Measurements from ENCODE around the gene ACSF3. TPM values are rescaled to one million over a fixed set of nuclear protein-coding genes. Genes with fewer than 3 reads are reported as not detected.

ACSF3 gene
- total RNA-seq, 1 experiment from 2014 or later = 74.5 TPM

- Histone ChIP-seq H3K9me2 (ENCODE audit: insufficient read depth) (no peaks in the 10 kb centered on the region), H3K79me2 (ENCODE audit: insufficient read depth, low read length) (peaks cover 4% of the 10 kb centered on the region), H3K4me1 (ENCODE audit: control insufficient read depth in 1 of 2, insufficient read depth in 2 of 2, low read length in 2 of 2) (no peaks in the 10 kb centered on the region), H3K27ac (ENCODE audit: low read depth, low read length) (no peak overlapping the region), H3K4me2 (ENCODE audit: low read length) (no peak overlapping the region), H3K36me3 (ENCODE audit: control insufficient read depth in 1 of 2, insufficient read depth in 2 of 2, low read length in 2 of 2) (peaks cover 8 to 36% of the 10 kb centered on the region in 2 experiments), H2AFZ (ENCODE audit: low read depth, low read length, poor library complexity, severe bottlenecking) (no peak overlapping the region), H4K20me1 (ENCODE audit: insufficient read depth) (no peaks in the 10 kb centered on the region), H3K27me3 (ENCODE audit: insufficient read depth, low read length) (no peaks in the 10 kb centered on the region), H3K9me3 (ENCODE audit: control insufficient read depth in 1 of 2, insufficient read depth in 1 of 2, low read depth in 1 of 2, low read length in 2 of 2) (peaks cover 8 to 14% of the 10 kb centered on the region in 2 experiments; a peak in 3 of 4 replicates), H3K9ac (ENCODE audit: low read length) (no peak overlapping the region), H3K4me3 (replicated peaks in 1 of 2; ENCODE audit: low read depth in 1 of 2, low read length in 2 of 2) (no peak overlapping the region)
- RAD21 ChIA-PET (ENCODE audit: low non-redundant PET in 1 of 2, low total read pairs in 2 of 2, uncharacterized antibody in 2 of 2, unreplicated experiment in 2 of 2) = no interaction called here
- CTCF ChIA-PET = no interaction called here
- intact Hi-C loops (cut with micrococcal nuclease) = no loop called here
- DNase-seq (ENCODE audit: low read depth, low spot score) (no peak), ATAC-seq (no peak)
- TF ChIP-seq EZH2 (IDR thresholded peaks at IDR 0.05) (no peak), EGR1 (IDR thresholded peaks at IDR 0.05; ENCODE audit: low read depth) (no peak), POLR2A (IDR thresholded peaks at IDR 0.05; ENCODE audit: borderline replicate concordance, extremely low read depth, insufficient read depth, insufficient read length) (no peak), SRF (IDR thresholded peaks at IDR 0.05; ENCODE audit: low read depth) (no peak)
- POLR2A ChIA-PET = no interaction called here
- no TSS peak for BruUV-seq (replicated peaks)
Observed at GRCh38 chr16:89134269-89134668, 40.6 kb downstream of the ACSF3 start.

GRCh38 chr16:89135166-89135565 is 41.5 kb downstream of the ACSF3 start:
- CTCF ChIA-PET = no interaction called here
- Histone ChIP-seq H3K4me2 (ENCODE audit: low read length) (no peak overlapping the region), H3K9me2 (ENCODE audit: insufficient read depth) (no peaks in the 10 kb centered on the region), H3K9me3 (ENCODE audit: control insufficient read depth in 1 of 2, insufficient read depth in 1 of 2, low read depth in 1 of 2, low read length in 2 of 2) (peaks cover under 1 to 9% of the 10 kb centered on the region in 2 experiments; a peak in 3 of 4 replicates), H3K27ac (ENCODE audit: low read depth, low read length) (no peak overlapping the region), H3K4me1 (ENCODE audit: control insufficient read depth in 1 of 2, insufficient read depth in 2 of 2, low read length in 2 of 2) (no peaks in the 10 kb centered on the region), H4K20me1 (ENCODE audit: insufficient read depth) (no peaks in the 10 kb centered on the region), H3K36me3 (ENCODE audit: control insufficient read depth in 1 of 2, insufficient read depth in 2 of 2, low read length in 2 of 2) (peaks cover 8 to 28% of the 10 kb centered on the region in 2 experiments), H3K79me2 (ENCODE audit: insufficient read depth, low read length) (peaks cover 4% of the 10 kb centered on the region), H2AFZ (ENCODE audit: low read depth, low read length, poor library complexity, severe bottlenecking) (no peak overlapping the region), H3K4me3 (replicated peaks in 1 of 2; ENCODE audit: low read depth in 1 of 2, low read length in 2 of 2) (no peak overlapping the region), H3K27me3 (ENCODE audit: insufficient read depth, low read length) (no peaks in the 10 kb centered on the region), H3K9ac (ENCODE audit: low read length) (no peak overlapping the region)
- intact Hi-C loops (cut with micrococcal nuclease) = no loop called here
- POLR2A ChIA-PET = no interaction called here
- no peak for TF ChIP-seq EZH2 (IDR thresholded peaks at IDR 0.05)
- no peak for TF ChIP-seq ZNF274 (IDR thresholded peaks at IDR 0.05; ENCODE audit: low read depth, low read length)
- no peak for TF ChIP-seq EGR1 (IDR thresholded peaks at IDR 0.05; ENCODE audit: low read depth)
- TF ChIP-seq ZBTB33 (IDR thresholded peaks at IDR 0.05; ENCODE audit: extremely low read depth, insufficient replicate concordance, low read length) = no peak
- no peak for TF ChIP-seq ATF3 (IDR thresholded peaks at IDR 0.05)
- TF ChIP-seq EZH2phosphoT487 (IDR thresholded peaks at IDR 0.05; ENCODE audit: borderline replicate concordance) = no peak
- no peak for TF ChIP-seq CBX3 (IDR thresholded peaks at IDR 0.05; ENCODE audit: low read depth)
- no peak for TF ChIP-seq SP1 (IDR thresholded peaks at IDR 0.05; ENCODE audit: low read depth)
- TF ChIP-seq CTCF (IDR thresholded peaks at IDR 0.05 in 2 of 3, conservative IDR thresholded peaks at IDR 0.05 in 1 of 3; ENCODE audit: borderline replicate concordance in 1 of 3, insufficient read depth in 1 of 3, low read depth in 2 of 3, low read length in 2 of 3) = no peak
- DNase-seq (ENCODE audit: low read depth, low spot score) = no peak
- RAD21 ChIA-PET (ENCODE audit: low non-redundant PET in 1 of 2, low total read pairs in 2 of 2, uncharacterized antibody in 2 of 2, unreplicated experiment in 2 of 2) = no interaction called here
- no TSS peak for BruUV-seq (replicated peaks)
- no peak for ATAC-seq
